ENCODE measurements around the gene ZCCHC14. TPM values are rescaled to one million over a fixed set of nuclear protein-coding genes. Genes with fewer than 3 reads are reported as not detected.

The ZCCHC14 gene
- total RNA-seq, 1 donor from 2014 or later, result 42.4 TPM

DNA sequence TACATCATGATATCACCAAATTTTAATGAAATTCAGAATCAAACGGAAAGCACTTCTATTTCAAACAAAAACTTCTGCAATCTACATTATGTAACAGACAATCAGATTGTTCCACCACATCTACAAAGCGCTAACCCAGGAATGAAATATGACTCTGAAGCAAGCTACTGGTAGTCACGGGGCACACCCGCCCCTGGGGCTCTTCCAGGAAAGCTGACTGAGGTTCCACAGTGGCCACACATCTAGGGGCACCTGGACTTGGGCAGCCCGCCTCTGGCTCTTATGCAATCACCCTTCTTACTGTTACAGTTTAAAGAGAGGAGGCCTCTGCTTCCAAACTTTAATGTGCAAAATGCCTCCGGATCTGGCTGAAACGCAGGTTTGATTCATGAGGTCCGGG is 27.5 kb downstream of the ZCCHC14 start:
- Mint-ChIP-seq H3K4me1 (ENCODE audit: low read depth) (peaks cover 8% of the 10 kb centered on the region), H3K27me3 (no peaks in the 10 kb centered on the region), H3K27ac (no peak overlapping the region), H3K9me3 (ENCODE audit: low read depth) (no peaks in the 10 kb centered on the region), H3K36me3 (ENCODE audit: insufficient read depth) (no peaks in the 10 kb centered on the region), H3K4me3 (ENCODE audit: low read depth) (peak overlapping the region; percentile 10)
- TF ChIP-seq, protein P1, sequence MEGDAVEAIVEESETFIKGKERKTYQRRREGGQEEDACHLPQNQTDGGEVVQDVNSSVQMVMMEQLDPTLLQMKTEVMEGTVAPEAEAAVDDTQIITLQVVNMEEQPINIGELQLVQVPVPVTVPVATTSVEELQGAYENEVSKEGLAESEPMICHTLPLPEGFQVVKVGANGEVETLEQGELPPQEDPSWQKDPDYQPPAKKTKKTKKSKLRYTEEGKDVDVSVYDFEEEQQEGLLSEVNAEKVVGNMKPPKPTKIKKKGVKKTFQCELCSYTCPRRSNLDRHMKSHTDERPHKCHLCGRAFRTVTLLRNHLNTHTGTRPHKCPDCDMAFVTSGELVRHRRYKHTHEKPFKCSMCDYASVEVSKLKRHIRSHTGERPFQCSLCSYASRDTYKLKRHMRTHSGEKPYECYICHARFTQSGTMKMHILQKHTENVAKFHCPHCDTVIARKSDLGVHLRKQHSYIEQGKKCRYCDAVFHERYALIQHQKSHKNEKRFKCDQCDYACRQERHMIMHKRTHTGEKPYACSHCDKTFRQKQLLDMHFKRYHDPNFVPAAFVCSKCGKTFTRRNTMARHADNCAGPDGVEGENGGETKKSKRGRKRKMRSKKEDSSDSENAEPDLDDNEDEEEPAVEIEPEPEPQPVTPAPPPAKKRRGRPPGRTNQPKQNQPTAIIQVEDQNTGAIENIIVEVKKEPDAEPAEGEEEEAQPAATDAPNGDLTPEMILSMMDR (IDR thresholded peaks at IDR 0.05; ENCODE audit: unreplicated experiment), result no peak
- DNase-seq (ENCODE audit: low spot score, unreplicated experiment), result no peak

DNA sequence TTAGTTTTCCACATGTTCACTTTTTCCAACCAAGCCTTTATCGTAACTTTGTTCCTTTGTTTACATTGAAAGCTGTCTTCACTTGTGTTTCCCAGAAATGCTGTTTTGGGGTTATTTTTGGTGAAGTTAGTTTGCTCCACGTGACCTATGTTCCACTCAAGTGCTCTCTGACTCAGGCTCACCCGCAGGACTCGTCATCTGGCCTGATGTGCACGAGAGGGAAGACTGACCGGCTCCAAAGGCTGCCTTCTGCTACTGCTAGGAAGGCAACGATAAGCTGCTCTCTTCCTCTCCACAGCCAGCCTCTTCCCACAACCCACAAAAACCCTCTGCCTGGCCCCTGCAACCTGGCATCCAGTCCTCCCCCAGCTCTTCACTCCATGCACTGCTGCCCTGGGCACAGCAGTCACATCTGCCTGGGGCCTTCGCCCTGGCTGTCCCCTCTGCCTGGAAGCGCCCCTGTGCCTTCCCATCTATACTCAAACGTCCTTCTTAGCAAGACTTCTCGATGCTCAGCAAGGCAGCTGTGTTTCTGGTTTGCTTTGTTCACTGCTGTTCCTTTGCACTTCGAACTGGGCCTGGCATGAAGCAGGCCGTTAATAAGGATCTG is 28.0 kb downstream of the ZCCHC14 start:
- TF ChIP-seq, protein P1 (IDR thresholded peaks at IDR 0.05; ENCODE audit: unreplicated experiment), result no peak
- Mint-ChIP-seq H3K9me3 (ENCODE audit: low read depth) (no peaks in the 10 kb centered on the region), H3K36me3 (ENCODE audit: insufficient read depth) (peaks cover 2% of the 10 kb centered on the region), H3K4me1 (ENCODE audit: low read depth) (peaks cover 8% of the 10 kb centered on the region), H3K27ac (no peak overlapping the region), H3K4me3 (ENCODE audit: low read depth) (peak overlapping the region; percentile 10), H3K27me3 (no peaks in the 10 kb centered on the region)
- DNase-seq (ENCODE audit: low spot score, unreplicated experiment), result no peak

DNA sequence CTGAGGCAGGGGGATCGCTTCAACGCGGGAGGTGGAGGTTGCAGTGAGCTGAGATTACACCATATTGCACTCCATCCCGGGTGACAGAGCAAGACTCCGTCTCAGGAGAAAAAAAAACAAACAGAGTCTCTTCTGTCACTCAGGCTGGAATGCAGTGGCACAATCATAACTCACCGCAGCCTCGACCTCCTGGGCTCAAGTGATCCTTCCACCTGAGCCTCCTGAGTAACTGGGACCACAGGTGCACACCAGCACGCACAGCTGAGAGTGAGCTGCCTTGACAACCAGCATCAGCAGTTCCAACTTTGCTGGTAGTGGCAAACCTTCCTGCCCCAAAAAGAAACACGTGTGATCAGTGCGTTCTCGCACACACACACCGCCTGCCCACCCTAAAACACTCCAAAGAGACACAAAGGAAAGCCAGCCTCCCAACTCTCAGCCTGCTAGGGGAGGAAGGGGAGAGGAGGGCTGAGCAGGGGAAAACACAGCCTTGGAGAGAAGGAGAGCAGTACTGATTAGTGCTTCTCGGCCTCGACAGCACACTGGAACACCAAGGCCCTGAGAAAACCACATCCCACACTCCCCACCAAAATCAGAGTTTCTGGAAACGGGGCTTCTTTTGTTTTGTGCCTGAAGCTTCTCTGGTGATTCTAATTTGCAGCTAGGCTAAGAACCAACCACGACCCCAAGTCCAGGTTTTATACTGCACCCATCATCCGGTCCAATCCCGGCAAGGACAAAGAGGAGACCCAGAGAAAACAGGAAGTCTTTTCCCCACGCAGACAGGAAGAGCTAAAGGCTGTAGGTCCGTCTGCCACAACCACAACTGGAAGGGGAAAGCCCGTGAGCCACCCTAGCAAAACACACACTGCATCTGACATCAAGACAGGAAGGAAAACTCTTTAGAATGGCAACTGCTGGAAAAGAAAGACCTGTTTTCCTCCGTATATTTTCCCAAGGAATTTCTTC is 28.8 kb downstream of the ZCCHC14 start:
- no peak for DNase-seq (ENCODE audit: low spot score, unreplicated experiment)
- H3K4me3 Mint-ChIP-seq (ENCODE audit: low read depth), result no peak overlapping the region
- peaks cover 8% of the 10 kb centered on the region for H3K4me1 Mint-ChIP-seq (ENCODE audit: low read depth)
- H3K36me3 Mint-ChIP-seq (ENCODE audit: insufficient read depth), result peaks cover 4% of the 10 kb centered on the region
- no peaks in the 10 kb centered on the region for H3K9me3 Mint-ChIP-seq (ENCODE audit: low read depth)
- H3K27me3 Mint-ChIP-seq, result no peaks in the 10 kb centered on the region
- H3K27ac Mint-ChIP-seq, result no peak overlapping the region
- TF ChIP-seq, protein P1 (IDR thresholded peaks at IDR 0.05; ENCODE audit: unreplicated experiment), result no peak

DNA sequence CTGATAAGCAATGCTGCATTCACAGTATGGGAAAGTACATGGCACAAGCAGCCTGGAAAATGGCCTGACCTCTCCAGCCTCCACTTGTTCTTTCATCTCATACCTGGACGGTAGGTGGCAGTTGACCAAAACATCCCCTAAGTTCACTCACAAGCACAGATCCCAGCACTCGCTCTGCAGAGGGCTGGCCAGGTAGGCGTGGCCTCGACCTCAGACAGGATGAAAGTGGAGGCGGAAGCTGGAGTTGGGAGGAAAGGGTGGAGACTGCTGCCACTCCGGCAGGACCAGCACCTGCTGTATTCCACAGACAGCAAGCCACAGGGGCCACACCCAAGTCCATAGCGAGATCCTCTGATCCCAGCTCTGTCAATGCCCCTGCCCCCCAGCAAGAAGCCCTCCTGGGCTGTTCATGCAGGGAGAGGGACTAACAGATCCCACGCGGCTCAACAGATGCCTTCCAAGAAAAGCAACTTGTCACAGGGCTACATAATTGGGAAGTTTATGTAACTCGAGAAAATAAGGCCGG is 31.3 kb downstream of the ZCCHC14 start:
- Mint-ChIP-seq H3K36me3 (ENCODE audit: insufficient read depth) (peaks cover 14% of the 10 kb centered on the region), H3K27ac (peak overlapping the region; percentile 90), H3K9me3 (ENCODE audit: low read depth) (no peaks in the 10 kb centered on the region), H3K27me3 (no peaks in the 10 kb centered on the region), H3K4me1 (ENCODE audit: low read depth) (peaks cover 8% of the 10 kb centered on the region), H3K4me3 (ENCODE audit: low read depth) (peak overlapping the region; percentile 30)
- DNase-seq (ENCODE audit: low spot score, unreplicated experiment), result peak; percentile 77
- TF ChIP-seq, protein P1 (IDR thresholded peaks at IDR 0.05; ENCODE audit: unreplicated experiment), result peak; percentile 68

DNA sequence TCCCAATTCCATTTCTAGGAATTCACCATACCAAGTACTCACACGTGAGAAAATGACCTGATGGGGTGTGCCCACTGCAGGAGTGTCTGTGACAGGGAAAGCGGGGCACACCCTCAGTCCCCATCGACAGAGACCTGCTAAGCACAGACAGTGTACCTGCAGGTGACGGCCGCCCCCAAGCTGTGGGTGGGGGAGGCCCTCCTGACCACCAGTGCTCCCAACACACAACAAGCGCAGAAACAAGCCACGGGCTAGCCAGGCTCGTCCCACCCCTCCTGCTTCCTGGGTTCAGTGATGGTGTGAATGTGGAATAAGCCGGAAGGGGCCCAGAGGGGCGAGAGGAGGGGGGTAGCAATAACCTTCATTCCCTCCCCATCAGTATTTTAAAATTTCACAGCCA is 31.9 kb downstream of the ZCCHC14 start:
- no peak for DNase-seq (ENCODE audit: low spot score, unreplicated experiment)
- H3K4me3 Mint-ChIP-seq (ENCODE audit: low read depth), result no peak overlapping the region
- no peaks in the 10 kb centered on the region for H3K27me3 Mint-ChIP-seq
- H3K36me3 Mint-ChIP-seq (ENCODE audit: insufficient read depth), result peaks cover 14% of the 10 kb centered on the region
- TF ChIP-seq, protein P1 (IDR thresholded peaks at IDR 0.05; ENCODE audit: unreplicated experiment), result no peak
- peaks cover 8% of the 10 kb centered on the region for H3K4me1 Mint-ChIP-seq (ENCODE audit: low read depth)
- H3K9me3 Mint-ChIP-seq (ENCODE audit: low read depth), result no peaks in the 10 kb centered on the region
- no peak overlapping the region for H3K27ac Mint-ChIP-seq

Measured in progenitor cell of endocrine pancreas (in vitro differentiated cells).